Activated CD8-positive, alpha-beta T cell treated with anti-CD3 and anti-CD28 coated beads, Interleukin-2, amount 10 ng/mL, durations not matched to agents 7 days and 5 days (primary cell): ENCODE data around the gene ZFYVE1. TPM values are rescaled to one million over a fixed set of nuclear protein-coding genes. Genes with fewer than 3 reads are reported as not detected.

Experiments
- total RNA-seq, 2 experiments: library from RNA; stranded (reverse); gene quantifications; one replicate each; pipeline ENCODE4 v1.2.3, GENCODE V29; 2021

Gene ZFYVE1
- total RNA-seq, 2 experiments from 2014 or later, result 10.5 to 12.7 TPM

Other genes starting within 250 kb of the ZFYVE1 start
- gene DPF3, start 133.0 kb downstream of the ZFYVE1 start, total RNA-seq, result 10 to 100 TPM; 10.3 to 10.7 TPM
- 10 to 100 TPM; 17.5 to 18.1 TPM for gene DCAF4, start 100.6 kb downstream of the ZFYVE1 start, total RNA-seq
- gene RBM25, start 31.4 kb upstream of the ZFYVE1 start, total RNA-seq, result 10 to 100 TPM; 89.5 to 95.1 TPM
- 10 to 100 TPM; 33.0 to 33.7 TPM for gene PSEN1, start 109.4 kb upstream of the ZFYVE1 start, total RNA-seq
- gene PAPLN, start 210.4 kb upstream of the ZFYVE1 start, total RNA-seq, result under 1 TPM; 0.29 to 0.45 TPM